ENCODE data around the gene KLF6. TPM values are rescaled to one million over a fixed set of nuclear protein-coding genes. Genes with fewer than 3 reads are reported as not detected.

KLF6 gene
- total and polyA plus RNA-seq, 2 donors (not counting 3 experiments of a cell fraction or from before 2014, with no cell fraction given): 183 to 307 TPM

DNA sequence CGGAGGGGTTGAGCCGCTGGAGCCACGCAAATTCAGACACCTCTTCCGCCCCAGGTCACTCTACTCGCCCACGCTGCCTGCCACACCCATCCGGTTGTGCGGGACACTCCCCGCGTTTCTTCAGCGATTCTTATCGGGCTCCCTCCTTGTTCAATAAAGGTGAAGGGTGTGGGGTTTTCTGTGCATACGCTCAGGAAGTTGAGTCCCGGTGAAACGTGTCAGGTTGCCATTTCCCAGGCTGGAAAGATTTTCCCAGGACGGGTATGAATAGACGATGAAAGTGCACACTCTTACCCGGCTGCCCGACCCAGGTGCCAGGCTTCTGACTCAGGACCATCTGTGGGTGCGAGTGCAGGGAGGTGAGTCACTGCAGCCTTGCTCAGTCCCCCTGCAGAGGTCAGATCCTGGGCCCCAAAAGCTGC, 22.0 kb downstream of the KLF6 start:
- Histone ChIP-seq H3K36me3 (ENCODE audit: control insufficient read depth in 2 of 2, extremely low read depth in 1 of 2, insufficient read depth in 2 of 2, low read length in 2 of 2) (no peaks in the 10 kb centered on the region), H4K20me1 (replicated peaks; ENCODE audit: control insufficient read depth, extremely low read depth, insufficient read depth, low read length) (no peaks in the 10 kb centered on the region), H3K79me2 (ENCODE audit: control insufficient read depth, insufficient read depth, low read length) (no peaks in the 10 kb centered on the region), H2AFZ (ENCODE audit: low read depth, low read length) (no peak overlapping the region), H3K9me3 (replicated peaks; ENCODE audit: control insufficient read depth, insufficient read depth, low read length) (no peaks in the 10 kb centered on the region), H3K9me1 (replicated peaks; ENCODE audit: control insufficient read depth, extremely low read depth, insufficient read depth, low read length) (no peaks in the 10 kb centered on the region), H3K4me2 (ENCODE audit: insufficient read depth, low read length) (no peak overlapping the region), H3K27me3 (ENCODE audit: control insufficient read depth in 2 of 2, insufficient read depth in 2 of 2, low read length in 2 of 2) (no peaks in the 10 kb centered on the region), H3K9ac (replicated peaks; ENCODE audit: extremely low read depth, insufficient read depth, low read length) (no peak overlapping the region), H3K27ac (ENCODE audit: insufficient read depth, low read depth, low read length) (no peak overlapping the region), H3K4me3 (replicated peaks in 1 of 3; ENCODE audit: insufficient read depth in 1 of 3, low read depth in 1 of 3, low read length in 3 of 3) (no peak overlapping the region), H3K4me1 (ENCODE audit: control insufficient read depth, extremely low read depth, insufficient read depth, low read length) (no peaks in the 10 kb centered on the region)
- DNase-seq (ENCODE audit: low read depth, low spot score) (no peak), FAIRE-seq (no peak)
- dilution Hi-C loops (cut with MboI; ENCODE audit: extremely low pct_ligation_motif_present, low sequenced_read_pairs): no loop called here
- CTCF ChIA-PET: interaction anchor here (1.9 to 2.6 kb wide), 2 partner anchors 8 to 12 kb away, joined by 5 to 10 read pairs; no protein-coding TSS in a partner anchor
- intact Hi-C loops (cut with micrococcal nuclease): no loop called here
- POLR2A ChIA-PET: no interaction called here
- no TSS peak for BruUV-seq (replicated peaks)
- TF ChIP-seq FOS (IDR thresholded peaks at IDR 0.05; ENCODE audit: borderline replicate concordance, insufficient read depth, low read length) (no peak), POLR2AphosphoS5 (IDR thresholded peaks at IDR 0.05; ENCODE audit: insufficient read depth, low read depth, low read length) (no peak), JUN (IDR thresholded peaks at IDR 0.05; ENCODE audit: borderline replicate concordance, insufficient read depth, insufficient read length, low read depth) (no peak), POLR2A (IDR thresholded peaks at IDR 0.05; ENCODE audit: low read depth, low read length) (no peak), GATA2 (IDR thresholded peaks at IDR 0.05; ENCODE audit: insufficient read depth, insufficient read length, low read depth, low read length) (no peak), MAX (IDR thresholded peaks at IDR 0.05; ENCODE audit: insufficient read depth, insufficient read length) (no peak), MYC (IDR thresholded peaks at IDR 0.05; ENCODE audit: low read depth, low read length) (no peak), CTCF (IDR thresholded peaks at IDR 0.05; ENCODE audit: extremely low read depth in 1 of 2, insufficient read depth in 1 of 2, low read depth in 1 of 2, low read length in 2 of 2) (no peak), EZH2 (IDR thresholded peaks at IDR 0.05; ENCODE audit: borderline replicate concordance, low read depth, low read length, severe bottlenecking) (no peak)

Data from endothelial cell of umbilical vein (primary cell).